ENCODE measurements around the gene VPS11.
"Not testable (repeated sequence)": the region's sequence is repeated elsewhere in the genome, so short reads cannot be mapped to it uniquely, and the experiment has no call there.

The VPS11 gene

DNA sequence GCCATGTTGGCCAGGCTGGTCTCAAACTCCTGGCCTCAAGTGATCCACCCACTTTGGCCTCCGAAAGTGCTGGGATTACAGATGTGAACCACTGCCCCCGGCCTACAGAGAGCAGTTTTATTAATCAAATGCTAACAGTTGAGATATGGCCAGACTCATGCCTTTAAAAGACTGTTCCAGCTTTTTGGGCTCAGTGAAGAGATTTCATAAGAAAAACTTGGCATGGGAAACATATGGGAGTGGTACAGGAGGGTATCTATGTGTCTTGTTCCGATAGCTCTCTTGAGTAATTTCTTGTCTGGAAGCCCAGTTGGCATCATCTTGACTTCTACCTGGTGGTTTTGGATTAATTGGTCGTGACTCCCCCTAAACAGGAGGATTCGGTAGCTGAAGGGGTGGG is 28.7 kb upstream of the VPS11 start:
- no peak for DNase-seq (ENCODE audit: low read depth)

DNA sequence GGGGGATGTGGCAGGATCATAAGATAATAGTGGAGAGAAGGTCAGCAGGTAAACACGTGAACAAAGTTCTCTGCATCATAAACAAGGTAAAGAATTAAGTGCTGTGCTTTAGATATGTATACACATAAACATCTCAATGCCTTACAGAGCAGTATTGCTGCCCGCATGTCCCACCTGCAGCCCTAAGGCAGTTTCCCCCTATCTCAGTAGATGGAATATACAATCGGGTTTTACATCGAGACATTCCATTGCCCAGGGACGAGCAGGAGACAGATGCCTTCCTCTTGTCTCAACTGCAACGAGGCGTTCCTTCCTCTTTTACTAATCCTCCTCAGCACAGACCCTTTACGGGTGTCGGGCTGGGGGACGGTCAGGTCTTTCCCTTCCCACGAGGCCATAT is 28.1 kb upstream of the VPS11 start:
- not testable (repeated sequence) for DNase-seq (ENCODE audit: low read depth)

DNA sequence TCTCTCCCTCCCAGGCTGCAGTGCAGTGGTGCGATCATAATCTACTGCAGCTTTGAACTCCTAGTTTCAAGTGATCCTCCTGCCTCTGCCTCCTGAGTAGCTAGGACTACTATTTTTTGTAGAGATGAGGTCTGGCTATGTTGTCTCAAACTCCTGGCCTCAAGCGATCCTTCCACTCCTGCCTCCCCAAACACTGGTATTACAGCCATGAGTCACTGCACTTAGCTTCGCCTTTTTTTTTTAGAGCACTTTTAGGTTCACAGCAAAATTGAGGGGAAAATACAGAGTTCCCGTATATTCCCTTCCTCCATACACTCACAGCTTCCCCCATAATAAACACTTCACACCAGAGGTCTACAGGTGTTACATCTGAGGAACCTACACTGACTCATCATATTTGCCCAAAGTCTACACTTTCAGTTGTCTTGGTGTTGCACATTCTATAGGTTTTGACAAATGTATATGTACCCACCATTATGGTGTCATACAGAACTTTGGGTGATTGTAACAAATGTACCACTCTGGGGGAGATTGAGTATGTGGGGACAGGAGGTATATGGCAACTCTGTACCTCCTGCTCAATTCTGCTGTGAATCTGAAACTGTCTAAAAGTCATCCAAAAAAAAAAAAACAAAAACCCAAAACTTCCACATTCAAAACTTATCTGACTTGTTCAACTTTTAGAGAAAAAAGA is 25.6 kb upstream of the VPS11 start:
- no peak for DNase-seq (ENCODE audit: low read depth)

- DNase-seq (ENCODE audit: low read depth) = no peak
These were observed 24.7 kb upstream of the VPS11 start for GRCh38 chr11:119042927-119043326.

DNA sequence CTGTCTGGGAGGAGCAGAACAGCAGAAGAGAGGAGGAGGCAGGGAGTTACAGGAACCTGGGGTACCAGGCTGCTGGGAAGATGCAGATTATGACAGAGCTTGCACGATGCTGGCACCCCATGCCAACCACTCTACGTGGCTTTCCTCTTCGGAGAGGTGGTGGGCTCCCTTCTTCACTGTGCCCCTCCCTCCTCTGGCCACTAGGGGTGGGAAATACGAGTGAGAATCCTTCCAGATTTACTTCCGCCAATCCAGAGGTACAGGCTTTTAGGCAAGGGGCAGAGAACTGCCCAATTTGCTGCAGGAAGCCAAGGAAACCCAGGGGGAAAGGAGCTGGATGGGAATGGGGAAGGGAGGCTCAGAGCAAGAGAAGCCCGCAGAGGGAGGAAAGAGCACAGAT is 22.9 kb upstream of the VPS11 start:
- no peak for DNase-seq (ENCODE audit: low read depth)

DNA sequence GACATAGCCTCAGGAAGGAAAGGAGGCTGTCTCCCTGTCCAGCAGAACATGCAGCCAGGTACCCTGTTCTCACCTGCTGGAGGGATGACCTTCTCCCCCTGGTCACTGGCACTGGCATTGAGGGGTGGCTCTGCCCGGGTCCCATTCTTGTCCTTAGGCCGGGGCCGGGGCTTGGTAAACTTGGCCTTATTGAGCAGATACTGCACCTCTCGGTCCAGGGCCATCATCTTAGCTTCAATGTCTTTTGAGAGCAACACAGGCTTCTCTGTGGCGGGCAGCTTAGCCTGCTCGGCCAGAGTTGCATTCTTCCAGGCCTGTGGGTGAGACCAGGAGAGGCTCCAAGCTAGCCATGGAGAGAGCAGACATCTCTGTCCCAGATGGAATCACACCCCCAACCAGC is 21.1 kb upstream of the VPS11 start:
- no peak for DNase-seq (ENCODE audit: low read depth)

DNA sequence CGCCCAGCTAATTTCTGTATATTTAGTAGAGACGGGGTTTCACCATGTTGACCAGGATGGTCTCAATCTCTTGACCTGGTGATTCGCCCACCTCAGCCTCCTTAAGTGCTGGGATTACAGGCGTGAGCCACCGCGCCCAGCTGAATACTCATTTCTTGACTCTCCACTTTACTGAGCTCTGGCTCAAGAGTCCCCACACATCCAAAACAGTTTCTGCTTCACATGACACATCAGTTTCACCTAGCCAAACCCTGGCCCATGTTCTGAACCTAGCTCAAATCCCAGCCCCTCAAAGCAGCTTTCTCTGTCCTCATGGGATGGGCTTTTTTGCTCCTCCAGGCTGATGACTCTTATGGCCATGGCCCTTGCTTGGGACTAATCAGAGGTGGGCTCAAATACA is 20.4 kb upstream of the VPS11 start:
- DNase-seq (ENCODE audit: low read depth) = no peak

DNA sequence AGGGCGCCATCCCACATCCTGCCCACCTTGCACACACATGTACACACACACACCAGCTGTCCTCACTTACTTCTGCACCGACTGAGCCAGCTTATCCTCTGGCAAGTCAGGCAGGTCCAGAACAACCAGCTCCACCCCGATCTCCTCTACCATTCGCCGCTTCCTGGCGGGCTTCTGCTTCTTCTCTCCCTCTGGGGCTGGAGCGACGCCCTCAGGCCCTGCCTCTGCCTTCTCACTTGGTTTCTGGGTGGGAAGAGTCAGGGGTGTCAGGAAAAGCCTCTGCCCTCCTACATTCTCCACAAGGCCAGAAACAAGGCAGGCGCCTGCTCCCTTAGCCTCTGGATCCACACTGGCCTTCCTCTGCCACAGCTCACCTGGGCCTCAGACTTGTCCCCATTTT is 19.0 kb upstream of the VPS11 start:
- DNase-seq (ENCODE audit: low read depth) = no peak

- no peak for DNase-seq (ENCODE audit: low read depth)
These were observed 18.5 kb upstream of the VPS11 start for GRCh38 chr11:119049081-119049480.

- DNase-seq (ENCODE audit: low read depth) = no peak
These were observed 16.0 kb upstream of the VPS11 start for GRCh38 chr11:119051440-119052162.

GRCh38 chr11:119052163-119052814 is 15.3 kb upstream of the VPS11 start:
- DNase-seq (ENCODE audit: low read depth) = no peak

GRCh38 chr11:119054418-119054817 is 13.2 kb upstream of the VPS11 start:
- DNase-seq (ENCODE audit: low read depth) = no peak

DNA sequence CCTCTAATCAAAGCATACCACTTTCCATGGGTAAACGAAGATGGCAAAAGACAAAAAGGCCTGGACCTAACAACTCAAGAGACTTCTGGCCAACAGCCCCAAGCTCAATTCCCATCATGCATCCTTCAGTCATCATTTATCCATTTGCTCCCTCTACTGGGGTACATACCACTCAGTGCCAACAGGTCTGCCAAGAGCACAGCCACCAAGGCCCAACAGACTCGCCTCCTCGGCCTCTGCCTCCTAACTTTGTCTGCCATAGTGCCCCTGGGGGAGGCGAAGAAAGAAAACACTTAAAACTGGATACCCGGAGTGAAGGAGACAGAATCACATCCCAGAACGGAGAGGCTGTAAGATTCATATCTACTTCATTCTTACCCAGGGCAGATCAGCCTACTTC is 11.7 kb upstream of the VPS11 start:
- no peak for DNase-seq (ENCODE audit: low read depth)

GRCh38 chr11:119056421-119056999 is 11.1 kb upstream of the VPS11 start:
- DNase-seq (ENCODE audit: low read depth) = peak; percentile 35

DNA sequence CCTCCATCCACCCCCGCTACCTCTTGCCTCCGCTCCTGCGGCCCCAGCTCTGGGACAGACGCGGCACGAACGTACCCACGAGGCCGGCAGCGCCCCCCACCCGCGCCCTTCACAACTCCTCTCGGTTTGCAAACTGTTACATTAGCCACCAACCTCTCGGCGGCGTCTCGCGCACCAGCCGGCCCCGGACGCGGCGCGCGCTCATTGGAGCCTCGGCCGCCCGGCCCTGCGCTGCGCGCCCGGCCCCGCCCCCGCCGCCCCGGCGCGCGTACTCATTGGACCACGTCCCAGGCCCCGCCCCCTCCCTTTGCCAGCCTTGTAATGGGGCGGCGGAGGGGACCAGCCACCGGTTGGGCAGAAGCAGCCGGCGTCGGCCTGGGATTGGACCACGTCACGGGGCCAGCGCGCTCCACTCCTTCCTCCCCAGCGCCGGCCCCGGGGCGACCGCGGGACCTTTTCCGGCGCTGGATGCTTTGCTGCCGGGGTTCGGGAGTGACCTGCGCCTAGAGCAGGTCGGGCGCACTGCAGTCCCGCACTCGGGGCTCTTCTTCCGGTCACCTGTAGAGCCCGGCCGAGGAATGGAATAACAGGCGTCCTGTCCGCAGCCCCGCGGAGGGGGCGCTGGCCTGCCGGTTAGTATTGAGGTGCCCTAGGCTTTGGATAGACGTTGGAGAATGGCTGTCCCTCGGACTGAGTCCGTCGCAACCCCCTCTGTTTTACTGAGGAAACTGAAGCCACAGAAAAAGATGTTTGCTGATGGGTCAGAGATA is 10.4 kb upstream of the VPS11 start, which contains the start of gene HYOU1:
TSS of gene HYOU1 (minus strand) at position 206 of the 770 bp plus-strand sequence. CDS start 1,045 bp downstream, outside the sequence.
- peak; percentile 98 for DNase-seq (ENCODE audit: low read depth)

- not testable (repeated sequence) for DNase-seq (ENCODE audit: low read depth)
These were observed 8.5 kb upstream of the VPS11 start for GRCh38 chr11:119059128-119059527.

DNA sequence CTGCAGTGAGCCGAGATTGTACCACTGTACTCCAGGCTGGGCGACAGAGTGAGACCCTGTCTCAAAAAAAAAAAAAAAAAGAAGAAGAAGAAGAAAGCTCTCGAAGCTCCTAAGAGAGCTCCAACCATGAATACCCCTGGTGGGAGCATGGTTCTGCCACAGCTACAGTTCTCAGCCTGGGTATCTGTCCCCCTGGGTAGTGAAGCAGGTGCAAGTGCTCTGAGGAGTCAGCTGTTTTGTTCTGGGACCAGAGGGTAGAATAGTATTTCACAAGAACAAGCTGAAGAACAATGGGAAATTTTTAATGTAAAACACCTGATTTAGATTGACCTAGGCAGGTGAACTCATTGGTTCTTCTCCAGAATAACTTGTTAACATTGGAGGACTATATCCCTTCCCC is 6.4 kb upstream of the VPS11 start:
- DNase-seq (ENCODE audit: low read depth) = no peak

DNA sequence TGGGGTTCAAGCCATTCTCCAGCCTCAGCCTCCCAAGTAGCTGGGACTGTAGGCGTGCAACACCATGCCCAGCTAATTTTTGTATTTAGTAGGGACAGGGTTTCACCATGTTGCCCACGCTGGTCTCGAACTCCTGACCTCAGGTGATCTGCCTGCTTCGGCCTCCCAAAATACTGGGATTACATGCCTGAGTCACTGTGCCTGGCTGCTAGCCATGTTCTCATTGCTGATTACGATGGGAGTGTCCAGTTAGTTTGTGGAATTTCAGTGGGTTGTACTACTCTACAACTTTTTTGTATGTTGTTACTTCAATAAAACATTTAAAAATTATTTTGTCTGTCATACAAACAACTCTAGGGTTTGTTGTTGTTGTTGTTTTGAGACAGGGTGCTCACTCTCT is 4.8 kb upstream of the VPS11 start:
- DNase-seq (ENCODE audit: low read depth) = no peak

DNA sequence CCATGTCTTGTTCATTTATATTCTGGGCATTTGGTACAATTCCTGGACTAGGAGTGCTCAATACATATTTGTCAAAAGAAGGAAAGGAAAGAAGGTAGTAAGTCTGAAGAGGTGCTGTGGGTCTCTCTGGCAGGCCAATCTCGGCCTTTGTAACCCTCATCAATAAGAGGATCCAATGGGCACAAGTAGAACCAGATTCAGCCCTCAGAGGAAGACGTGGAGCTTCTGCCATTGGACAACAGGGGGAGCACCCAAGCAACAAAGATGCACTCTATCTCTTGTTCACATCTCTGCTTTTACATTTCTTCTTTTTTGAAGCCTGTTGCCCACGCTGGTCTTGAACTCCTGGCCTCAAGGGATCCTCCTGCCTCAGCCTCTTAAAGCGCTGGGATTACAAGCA is 2.2 kb upstream of the VPS11 start:
- DNase-seq (ENCODE audit: low read depth) = no peak

DNA sequence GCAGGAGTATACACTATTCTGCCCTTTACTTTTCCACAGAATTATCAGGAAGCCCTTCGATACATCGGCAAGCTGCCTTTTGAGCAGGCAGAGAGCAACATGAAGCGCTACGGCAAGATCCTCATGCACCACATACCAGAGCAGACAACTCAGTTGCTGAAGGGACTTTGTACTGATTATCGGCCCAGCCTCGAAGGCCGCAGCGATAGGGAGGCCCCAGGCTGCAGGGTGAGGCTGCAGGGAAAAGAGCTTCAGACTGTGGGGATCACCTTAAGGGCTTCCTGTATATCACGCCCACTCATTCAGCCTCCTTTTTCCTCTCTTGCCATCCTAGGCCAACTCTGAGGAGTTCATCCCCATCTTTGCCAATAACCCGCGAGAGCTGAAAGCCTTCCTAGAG is 10.2 kb downstream of the VPS11 start:
- DNase-seq (ENCODE audit: low read depth) = no peak

DNA sequence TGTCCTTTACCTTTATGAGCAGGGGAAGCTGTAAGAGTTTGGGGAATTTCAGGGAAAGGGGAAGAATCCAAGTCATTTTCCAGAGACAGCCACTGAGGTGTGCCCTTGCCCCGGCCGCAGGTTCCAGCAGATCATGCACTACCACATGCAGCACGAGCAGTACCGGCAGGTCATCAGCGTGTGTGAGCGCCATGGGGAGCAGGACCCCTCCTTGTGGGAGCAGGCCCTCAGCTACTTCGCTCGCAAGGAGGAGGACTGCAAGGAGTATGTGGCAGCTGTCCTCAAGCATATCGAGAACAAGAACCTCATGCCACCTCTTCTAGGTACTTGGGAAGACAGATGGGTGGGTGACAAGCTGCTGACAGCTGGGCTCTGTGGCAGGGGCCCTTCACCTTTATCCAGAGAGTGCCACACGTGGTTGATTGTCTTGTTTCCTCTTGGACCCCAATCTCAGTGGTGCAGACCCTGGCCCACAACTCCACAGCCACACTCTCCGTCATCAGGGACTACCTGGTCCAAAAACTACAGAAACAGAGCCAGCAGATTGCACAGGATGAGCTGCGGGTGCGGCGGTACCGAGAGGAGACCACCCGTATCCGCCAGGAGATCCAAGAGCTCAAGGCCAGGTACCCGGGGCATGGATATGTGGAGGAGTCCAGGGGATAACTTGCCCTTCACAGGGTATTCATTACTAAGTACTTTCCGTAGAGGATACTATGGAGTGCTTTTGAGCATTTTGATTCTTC is 11.2 kb downstream of the VPS11 start:
- DNase-seq (ENCODE audit: low read depth) = no peak

Measured in activated T-helper 9 cell treated with anti-CD3 and anti-CD28 coated beads, Interleukin-2, amount 50 U/mL, for 16 hours (primary cell).